Measurements from ENCODE around the gene SELENOF. TPM values are rescaled to one million over a fixed set of nuclear protein-coding genes. Genes with fewer than 3 reads are reported as not detected.
"Not testable (repeated sequence)": the region's sequence is repeated elsewhere in the genome, so short reads cannot be mapped to it uniquely, and the experiment has no call there.

SELENOF gene
- polyA plus RNA-seq, 4 donors = 267 to 398 (median 342) TPM

GRCh38 chr1:86821956-86822355 is 92.0 kb downstream of the SELENOF start:
- peak in 1 of 4 donors; percentile 6 for DNase-seq (ENCODE audit: low read depth in 4 of 4, low spot score in 3 of 4)

- not testable (repeated sequence) for DNase-seq (ENCODE audit: low read depth in 4 of 4, low spot score in 3 of 4)
These were observed 94.0 kb downstream of the SELENOF start for GRCh38 chr1:86819970-86820369.

- not testable (repeated sequence) for DNase-seq (ENCODE audit: low read depth in 4 of 4, low spot score in 3 of 4)
These were observed 96.6 kb downstream of the SELENOF start for GRCh38 chr1:86817246-86817826.

- DNase-seq (ENCODE audit: low read depth in 4 of 4, low spot score in 3 of 4) = not testable (repeated sequence)
These were observed 99.8 kb downstream of the SELENOF start for GRCh38 chr1:86814118-86814517.

Other genes with a start within 250 kb of the SELENOF start
- gene SH3GLB1, start 209.6 kb downstream of the SELENOF start, polyA plus RNA-seq (ENCODE audit: insufficient read length in 4 of 4) = 10 to 100 TPM; 73.5 to 91.9 (median 89.5) TPM
- gene HS2ST1, start 509 bp upstream of the SELENOF start, polyA plus RNA-seq (ENCODE audit: insufficient read length in 4 of 4) = 10 to 100 TPM; 39.1 to 54.3 (median 48.1) TPM